LNCaP clone FGC (cell line): ENCODE results near the gene AP1S1.
"Not testable (repeated sequence)": the region's sequence is repeated elsewhere in the genome, so short reads cannot be mapped to it uniquely, and the experiment has no call there.

ENCODE experiments used
- DNase-seq: peaks from one replicate; pipeline ENCODE4 v3.0.0-alpha.2; 2011; ENCODE audit warnings: low read depth
- H3K4me3 ChIP-seq: 2 replicates; pipeline ENCODE4 v1.5.1; 2011; ENCODE audit warnings: mild to moderate bottlenecking, low read depth, low read length, control low read depth
- TF ChIP-seq, protein P1 (sequence below): IDR thresholded peaks from 2 replicates; pipeline ENCODE4 v1.5.1; 2012; ENCODE audit warnings: mild to moderate bottlenecking; ENCODE audit not compliant: control insufficient read depth, insufficient read depth; ENCODE audit errors: extremely low read depth

AP1S1 gene

DNA sequence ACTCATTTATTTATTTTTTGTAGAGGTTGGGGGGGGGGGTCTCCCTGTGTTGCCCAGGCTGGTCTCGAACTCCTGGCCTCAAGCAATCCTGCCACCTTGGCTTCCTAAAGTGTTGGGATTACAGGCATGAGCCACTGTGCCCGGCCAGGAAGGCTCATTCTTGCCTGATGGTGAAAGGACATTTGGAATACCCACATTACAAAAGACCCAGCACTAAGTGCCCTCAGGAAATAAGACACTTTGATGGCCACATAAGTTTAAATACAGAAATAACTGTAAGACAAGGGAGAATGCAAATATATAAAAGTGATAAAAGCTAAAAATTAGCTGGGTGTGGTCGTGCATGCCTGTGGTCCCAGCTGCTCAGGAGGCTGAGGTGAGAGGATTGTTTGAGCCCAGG lies 35.4 kb upstream of the AP1S1 start:
- TF ChIP-seq, protein P1, sequence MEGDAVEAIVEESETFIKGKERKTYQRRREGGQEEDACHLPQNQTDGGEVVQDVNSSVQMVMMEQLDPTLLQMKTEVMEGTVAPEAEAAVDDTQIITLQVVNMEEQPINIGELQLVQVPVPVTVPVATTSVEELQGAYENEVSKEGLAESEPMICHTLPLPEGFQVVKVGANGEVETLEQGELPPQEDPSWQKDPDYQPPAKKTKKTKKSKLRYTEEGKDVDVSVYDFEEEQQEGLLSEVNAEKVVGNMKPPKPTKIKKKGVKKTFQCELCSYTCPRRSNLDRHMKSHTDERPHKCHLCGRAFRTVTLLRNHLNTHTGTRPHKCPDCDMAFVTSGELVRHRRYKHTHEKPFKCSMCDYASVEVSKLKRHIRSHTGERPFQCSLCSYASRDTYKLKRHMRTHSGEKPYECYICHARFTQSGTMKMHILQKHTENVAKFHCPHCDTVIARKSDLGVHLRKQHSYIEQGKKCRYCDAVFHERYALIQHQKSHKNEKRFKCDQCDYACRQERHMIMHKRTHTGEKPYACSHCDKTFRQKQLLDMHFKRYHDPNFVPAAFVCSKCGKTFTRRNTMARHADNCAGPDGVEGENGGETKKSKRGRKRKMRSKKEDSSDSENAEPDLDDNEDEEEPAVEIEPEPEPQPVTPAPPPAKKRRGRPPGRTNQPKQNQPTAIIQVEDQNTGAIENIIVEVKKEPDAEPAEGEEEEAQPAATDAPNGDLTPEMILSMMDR, result no peak
- no peak overlapping the region for H3K4me3 ChIP-seq
- no peak for DNase-seq

- no peak for DNase-seq
- no peak overlapping the region for H3K4me3 ChIP-seq
- TF ChIP-seq, protein P1, result no peak
These were observed 34.4 kb upstream of the AP1S1 start for GRCh38 chr7:101119876-101120275.

GRCh38 chr7:101120315-101120714 lies 34.0 kb upstream of the AP1S1 start:
- no peak for DNase-seq
- H3K4me3 ChIP-seq, result no peak overlapping the region
- TF ChIP-seq, protein P1, result no peak

GRCh38 chr7:101121631-101121990 lies 32.7 kb upstream of the AP1S1 start:
- not testable (repeated sequence) for DNase-seq, H3K4me3 ChIP-seq

GRCh38 chr7:101121991-101122932 lies 32.0 kb upstream of the AP1S1 start:
- no peak for DNase-seq
- no peak overlapping the region for H3K4me3 ChIP-seq

GRCh38 chr7:101122933-101123702 lies 31.2 kb upstream of the AP1S1 start:
- TF ChIP-seq, protein P1, result no peak
- DNase-seq, result no peak
- no peak overlapping the region for H3K4me3 ChIP-seq

More at GRCh38 chr7:101121991-101122932, 32.0 kb upstream of the AP1S1 start:
- TF ChIP-seq, protein P1, result no peak

DNA sequence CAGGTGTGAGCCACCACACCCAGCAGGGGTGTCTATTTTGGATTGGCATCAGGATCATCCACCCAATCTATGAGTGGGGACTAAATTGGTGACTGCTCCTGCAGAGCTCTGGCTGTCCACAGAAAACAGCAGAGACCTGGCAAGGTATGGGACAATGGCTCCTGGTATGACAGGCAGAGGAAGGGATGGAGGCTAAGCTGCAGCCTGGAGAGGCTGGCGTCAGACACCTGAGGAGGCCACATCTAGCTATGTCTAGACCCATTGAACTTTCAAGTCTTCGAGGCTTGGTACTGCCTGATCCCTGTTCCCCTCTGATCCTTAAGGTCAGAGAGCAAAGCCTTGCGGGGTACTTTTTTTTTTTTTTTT lies 30.6 kb upstream of the AP1S1 start:
- H3K4me3 ChIP-seq, result no peak overlapping the region
- no peak for DNase-seq
- TF ChIP-seq, protein P1, result no peak
